ENCODE data around the gene RIMKLB.

GRCh38 chr12:8648576-8649205, 49.1 kb upstream of the RIMKLB start:
- TF ChIP-seq, protein P1, sequence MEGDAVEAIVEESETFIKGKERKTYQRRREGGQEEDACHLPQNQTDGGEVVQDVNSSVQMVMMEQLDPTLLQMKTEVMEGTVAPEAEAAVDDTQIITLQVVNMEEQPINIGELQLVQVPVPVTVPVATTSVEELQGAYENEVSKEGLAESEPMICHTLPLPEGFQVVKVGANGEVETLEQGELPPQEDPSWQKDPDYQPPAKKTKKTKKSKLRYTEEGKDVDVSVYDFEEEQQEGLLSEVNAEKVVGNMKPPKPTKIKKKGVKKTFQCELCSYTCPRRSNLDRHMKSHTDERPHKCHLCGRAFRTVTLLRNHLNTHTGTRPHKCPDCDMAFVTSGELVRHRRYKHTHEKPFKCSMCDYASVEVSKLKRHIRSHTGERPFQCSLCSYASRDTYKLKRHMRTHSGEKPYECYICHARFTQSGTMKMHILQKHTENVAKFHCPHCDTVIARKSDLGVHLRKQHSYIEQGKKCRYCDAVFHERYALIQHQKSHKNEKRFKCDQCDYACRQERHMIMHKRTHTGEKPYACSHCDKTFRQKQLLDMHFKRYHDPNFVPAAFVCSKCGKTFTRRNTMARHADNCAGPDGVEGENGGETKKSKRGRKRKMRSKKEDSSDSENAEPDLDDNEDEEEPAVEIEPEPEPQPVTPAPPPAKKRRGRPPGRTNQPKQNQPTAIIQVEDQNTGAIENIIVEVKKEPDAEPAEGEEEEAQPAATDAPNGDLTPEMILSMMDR (conservative IDR thresholded peaks at IDR 0.05 in 1 of 2, IDR thresholded peaks at IDR 0.05 in 1 of 2; ENCODE audit: extremely low read depth in 1 of 2, insufficient read depth in 1 of 2, low read depth in 1 of 2, low read length in 2 of 2): no peak
- no peak for TF ChIP-seq EZH2 (IDR thresholded peaks at IDR 0.05; ENCODE audit: borderline replicate concordance, low read length)

All from mammary epithelial cell (primary cell).